GM18861 (cell line): ENCODE measurements around the gene CDH20.

Experiments used
- ATAC-seq: cut with Tn5 transposase; IDR thresholded peaks from one replicate; pipeline ENCODE4 v1.9.1; 2021; ENCODE audit not compliant: unreplicated experiment

The CDH20 gene

DNA sequence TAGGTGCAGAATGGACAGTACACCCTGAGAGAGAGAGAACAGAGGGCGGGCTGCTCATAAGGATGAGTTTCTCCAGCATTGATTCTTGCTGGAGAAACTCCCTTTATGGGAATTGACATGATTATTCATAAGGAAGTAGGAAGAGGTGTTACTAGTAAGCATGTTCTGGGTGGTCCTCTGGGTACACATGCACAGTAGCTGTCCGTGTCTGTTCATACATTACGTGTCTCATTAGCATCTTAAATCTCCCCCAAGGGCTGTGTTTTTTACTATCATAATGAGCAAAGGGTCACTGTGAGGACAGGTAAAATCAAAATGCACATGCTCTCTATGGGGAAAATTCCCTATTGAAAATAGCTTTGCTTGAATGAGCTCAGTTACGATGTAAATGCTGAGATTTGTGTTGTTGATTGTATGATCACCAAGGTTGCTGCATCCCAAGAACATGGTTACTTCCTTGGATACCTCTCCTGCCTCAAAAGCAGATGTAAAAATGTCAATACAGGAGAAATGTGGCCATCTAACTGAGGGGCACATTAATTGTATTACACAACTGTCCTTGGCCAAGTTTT lies 238.9 kb downstream of the CDH20 start:
- no peak for ATAC-seq

DNA sequence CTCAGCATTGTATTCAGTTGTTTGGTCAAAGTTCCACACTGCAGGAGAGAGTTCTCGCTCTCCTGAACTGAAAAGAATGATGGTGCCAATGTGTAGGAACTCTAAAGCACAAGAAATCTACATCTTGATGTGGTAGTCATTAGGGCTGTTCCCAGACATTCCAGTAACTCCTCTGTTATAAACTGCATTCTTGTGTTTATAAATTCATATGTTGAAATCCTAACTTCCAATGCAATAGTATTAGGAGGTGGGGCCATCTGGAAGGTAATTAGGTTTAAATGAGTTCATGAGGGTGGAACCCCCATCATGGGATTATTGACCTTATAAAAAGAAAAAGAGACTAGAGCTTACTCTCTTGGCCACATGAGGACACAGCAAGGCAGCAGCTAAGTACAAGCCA lies 239.6 kb downstream of the CDH20 start:
- no peak for ATAC-seq

DNA sequence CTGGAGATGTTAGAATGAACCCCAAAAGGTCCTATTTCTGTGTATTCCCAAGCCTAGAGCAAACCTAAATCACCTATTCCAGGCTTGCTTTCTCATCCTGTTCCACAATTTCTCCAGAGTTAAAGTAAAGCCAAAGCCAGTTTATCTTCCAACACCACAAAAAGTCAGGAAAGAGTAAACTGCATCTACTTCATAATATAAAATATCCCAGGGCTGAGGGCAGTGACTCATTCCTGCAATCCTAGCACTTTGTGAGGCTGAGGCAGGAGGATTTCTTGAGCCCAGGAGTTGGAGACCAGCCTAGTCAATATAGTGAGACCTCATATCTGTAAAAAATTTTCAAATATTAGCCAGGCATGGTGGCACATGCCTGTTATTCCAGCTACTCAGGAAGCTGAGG lies 241.4 kb downstream of the CDH20 start:
- ATAC-seq, result no peak

DNA sequence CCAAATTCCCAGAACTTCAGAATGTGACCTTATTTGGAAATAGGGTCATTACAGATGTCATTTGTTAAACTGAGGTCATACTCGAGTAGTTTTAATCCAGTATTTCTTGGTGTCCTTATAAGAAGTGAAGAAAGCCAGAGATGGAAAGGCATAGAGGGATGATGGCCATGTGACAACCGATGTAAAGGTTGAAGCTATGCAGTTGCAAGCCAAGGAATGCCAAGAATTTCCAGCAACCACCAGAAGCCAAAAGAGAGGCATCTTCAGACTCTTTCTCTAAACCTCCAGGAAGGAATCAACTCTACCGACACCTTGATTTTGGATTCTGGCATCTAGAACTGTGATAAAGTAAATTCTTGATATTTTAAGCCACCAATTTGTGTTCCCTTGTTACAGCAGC lies 242.2 kb downstream of the CDH20 start:
- ATAC-seq, result no peak

DNA sequence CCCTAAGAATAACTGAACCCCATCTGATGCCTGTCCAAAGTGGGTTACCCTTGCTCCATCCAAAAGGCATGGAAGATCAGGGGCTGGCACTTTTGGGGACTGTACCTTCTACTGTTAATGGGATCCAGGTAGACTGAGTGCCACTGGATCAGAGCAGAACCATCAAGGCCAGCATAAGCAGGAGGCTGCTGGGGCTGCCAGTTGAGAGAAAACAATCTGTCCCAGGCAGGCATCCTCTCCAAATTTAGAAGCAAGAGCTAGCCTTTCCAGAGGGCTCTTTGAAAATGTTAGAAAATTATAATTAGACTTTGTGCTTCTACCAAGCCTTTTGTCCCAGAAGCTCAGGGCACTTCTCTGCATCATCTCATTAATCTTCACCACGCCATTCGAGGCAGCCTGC lies 245.6 kb downstream of the CDH20 start:
- no peak for ATAC-seq

DNA sequence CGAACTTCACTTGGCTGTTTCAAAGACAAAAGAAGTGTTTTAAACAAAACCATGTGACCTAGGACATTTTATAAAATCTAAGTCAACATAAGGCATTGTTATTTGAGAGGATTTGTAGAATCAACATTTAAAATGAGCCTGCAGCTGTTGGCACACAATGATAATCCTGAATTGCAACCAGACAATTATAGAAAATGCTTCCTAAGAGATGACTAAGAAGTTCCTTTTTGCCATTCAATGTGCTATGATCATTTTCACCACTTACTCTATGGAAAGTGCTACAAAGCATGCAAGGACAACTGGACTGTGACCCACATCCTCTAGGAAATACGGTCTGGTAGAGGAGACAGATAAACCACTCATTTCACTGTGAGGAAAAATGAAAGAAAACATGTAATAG lies 246.4 kb downstream of the CDH20 start:
- ATAC-seq, result no peak

DNA sequence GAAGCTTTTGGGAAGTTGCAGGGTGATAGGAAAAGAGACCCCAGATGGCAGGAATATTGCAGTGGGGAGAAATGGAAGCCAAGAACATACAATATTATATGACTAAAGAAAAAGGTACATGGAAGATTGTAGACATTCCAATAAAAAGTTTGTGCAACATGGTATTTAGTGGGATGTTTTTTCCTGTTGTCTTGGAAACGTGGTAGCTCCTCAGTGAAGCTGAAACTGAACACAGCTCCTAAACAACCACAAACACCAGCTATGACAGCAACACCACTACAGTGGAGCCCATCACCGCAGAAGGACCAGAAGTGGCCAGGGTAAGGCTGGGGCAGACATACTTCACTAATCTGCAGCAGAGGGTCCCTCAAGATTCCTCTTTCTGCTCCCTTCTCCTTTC lies 246.8 kb downstream of the CDH20 start:
- no peak for ATAC-seq

DNA sequence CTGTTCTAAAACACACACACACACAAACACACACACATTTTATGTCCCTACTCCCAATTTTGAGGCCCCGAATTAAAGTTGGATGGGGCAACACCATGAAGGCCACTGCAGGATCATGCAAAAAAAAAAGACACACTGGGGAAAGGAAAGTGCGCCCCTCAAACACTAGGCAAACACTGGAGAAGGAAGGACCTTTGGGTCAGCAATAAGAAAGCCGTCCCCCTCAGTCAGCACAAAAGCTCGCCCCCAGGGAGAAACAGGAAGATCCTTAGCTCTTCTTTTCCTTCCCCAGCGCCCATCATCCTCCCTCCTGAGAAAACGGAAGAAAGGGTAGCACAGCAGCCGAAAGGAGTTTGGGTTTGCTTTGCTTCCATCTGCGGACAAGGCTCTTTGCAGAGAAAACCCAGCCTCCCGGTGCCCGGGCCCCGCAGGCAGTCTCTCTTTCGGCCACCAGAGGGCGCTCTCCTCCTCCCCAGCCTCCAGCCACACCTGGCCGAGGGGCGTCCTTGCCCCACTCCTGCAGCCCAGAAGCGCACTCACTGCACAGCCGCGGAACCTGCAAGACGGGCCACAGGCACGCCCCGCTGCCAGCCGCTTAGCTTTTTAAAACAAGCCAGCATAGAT lies 248.5 kb downstream of the CDH20 start:
- peak; percentile 77 for ATAC-seq

DNA sequence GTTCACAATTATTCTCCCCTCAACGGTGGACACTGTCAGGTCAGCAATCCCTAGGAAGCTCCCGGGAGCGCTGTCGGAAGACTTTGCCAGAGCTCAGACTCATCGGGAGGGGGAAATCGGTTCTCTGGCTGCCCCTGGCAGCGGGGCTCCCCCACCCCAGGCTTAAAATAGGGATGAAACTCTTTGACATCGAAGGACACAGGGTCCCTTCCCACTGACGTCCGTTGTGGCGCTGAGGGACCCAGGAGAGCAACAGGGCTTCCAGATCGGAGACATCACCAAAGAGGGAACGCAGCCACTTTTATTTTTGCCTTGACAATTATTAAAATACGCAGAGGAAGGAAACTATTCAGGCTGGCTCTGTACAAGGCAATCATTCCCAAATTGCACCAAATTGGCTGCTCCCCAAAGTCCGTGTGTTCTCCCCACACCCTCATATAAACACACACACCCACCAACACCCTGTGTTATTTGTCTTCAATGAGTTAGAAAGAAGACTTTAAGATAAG lies 249.0 kb downstream of the CDH20 start:
- no peak for ATAC-seq

DNA sequence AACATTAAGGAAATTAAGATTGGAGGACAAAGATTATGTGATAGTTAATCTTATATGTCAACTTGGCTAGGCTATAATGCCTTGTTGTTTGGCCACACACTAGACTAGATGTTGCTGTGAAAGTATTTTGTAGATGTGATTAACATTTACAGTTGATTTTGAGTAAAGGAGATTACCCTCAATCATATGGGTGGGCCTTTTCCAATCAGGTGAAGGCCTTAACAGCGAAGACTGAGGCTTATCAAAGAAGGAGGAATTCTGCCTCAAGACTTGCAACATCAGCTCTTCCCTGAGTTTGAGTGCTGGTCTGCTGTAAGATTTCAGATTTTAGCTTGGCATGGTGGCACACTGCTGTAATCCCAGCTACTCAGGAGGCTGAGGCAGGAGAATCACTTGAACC lies 250.3 kb downstream of the CDH20 start:
- no peak for ATAC-seq

DNA sequence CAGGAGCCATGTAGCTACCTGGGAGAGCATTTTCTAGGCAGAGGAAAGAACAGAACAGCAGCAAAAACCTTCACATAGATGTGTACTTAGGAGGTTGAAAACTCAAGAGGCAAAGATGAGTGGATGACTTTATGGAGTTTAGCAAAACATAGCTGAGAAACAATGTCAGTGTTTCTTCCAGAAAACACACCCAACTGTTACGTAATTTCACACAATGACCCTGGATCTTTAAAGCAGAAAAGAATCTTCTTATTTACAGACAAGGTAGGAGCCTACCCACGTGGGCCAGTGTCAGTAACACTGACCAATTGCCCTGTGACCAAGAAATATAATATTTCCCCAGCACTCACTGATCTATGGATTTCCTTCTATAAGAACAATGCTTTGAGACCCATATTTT lies 254.6 kb downstream of the CDH20 start:
- no peak for ATAC-seq

DNA sequence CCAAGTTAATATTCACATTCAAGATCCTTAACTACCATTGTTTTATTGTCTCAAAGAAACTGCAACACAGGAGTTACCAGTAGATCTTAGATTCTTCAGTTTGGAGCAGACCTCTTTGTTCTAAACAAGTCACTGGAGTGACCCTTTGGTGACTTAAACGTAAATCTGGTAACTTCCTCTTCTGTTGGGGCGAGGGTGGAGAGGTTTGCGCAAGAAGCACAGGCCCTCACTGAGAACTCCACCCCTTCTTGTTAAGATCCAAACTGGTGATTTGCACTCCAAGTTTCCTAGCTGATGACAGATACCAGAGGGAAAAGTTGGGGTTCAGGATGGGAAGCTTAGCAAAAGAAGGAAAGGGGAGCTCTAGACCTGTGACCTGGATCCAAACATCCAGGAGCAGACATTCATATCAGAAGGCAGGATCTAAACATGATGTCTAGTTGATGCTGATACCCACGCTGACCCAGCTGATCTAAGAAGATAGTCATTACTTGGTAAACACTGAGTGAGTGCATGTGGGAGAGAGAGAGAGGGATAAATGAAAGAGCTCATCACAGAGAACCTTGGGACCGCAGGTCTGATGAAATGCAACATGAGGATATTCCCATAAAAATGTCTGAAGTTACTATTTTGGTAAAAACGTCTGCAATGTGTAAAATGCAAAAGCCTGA lies 256.0 kb downstream of the CDH20 start:
- ATAC-seq, result no peak

DNA sequence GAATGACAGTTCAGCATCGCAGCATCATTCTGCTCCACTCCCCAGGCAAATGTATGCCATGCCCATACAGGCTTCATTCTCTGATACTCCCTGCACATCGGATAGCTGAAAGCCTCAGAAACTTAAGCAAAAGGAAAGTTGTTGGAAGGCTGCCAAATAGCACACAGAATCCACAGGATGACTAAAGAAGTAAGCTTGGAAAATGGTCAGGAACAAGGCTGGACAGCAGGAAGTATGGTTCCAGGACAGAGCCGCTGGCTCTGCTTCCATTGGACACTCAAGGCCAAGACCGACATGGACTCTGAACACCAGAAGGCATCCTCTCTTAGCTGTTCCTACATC lies 256.5 kb downstream of the CDH20 start:
- ATAC-seq, result no peak

DNA sequence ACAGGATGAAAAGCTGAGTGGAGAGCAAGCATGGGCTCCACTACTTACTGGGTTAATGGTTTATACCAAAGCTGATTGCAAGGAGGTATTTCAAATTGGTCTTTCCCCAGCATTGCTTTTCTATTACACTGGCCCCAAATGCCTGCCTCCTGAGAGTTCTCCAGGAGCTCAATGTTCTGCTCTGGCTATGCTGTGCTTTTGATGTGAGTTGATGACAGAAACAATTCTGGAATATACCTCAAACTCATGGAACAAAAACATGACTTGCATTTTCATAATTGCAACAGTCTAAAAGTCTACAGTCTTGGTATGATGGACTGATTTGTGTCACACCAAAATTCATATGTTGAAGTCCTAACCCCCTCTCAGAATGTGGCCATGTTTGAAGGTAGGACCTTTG lies 258.0 kb downstream of the CDH20 start:
- ATAC-seq, result no peak

DNA sequence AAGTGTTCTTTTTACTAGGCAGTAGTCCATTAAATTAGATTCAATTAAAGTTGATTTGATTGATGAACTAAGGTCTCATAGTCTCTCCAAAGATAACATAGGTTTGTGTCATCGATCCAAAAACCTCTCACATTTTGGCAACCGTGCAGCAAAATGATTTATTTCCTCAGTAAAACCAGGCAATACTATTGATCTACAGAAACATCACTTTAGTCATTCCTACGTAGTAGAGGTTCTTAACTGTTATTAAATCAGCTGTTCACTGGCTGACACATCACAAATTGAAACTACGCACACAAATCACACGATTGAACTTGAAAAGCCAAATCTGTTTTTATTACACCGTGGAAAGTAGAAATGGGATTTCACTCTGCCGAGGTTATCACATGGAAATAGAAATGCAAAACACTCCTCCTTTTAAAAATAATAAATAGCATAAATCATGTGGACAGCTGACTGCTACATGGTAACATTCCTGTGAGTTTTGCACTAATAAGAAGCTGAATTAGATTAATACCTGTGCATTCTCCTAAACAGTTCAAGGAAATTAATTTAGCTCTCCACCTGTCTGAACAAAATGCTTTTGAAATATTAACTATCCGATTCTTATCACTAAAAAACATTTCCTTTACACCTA lies 262.5 kb downstream of the CDH20 start:
- ATAC-seq, result no peak

DNA sequence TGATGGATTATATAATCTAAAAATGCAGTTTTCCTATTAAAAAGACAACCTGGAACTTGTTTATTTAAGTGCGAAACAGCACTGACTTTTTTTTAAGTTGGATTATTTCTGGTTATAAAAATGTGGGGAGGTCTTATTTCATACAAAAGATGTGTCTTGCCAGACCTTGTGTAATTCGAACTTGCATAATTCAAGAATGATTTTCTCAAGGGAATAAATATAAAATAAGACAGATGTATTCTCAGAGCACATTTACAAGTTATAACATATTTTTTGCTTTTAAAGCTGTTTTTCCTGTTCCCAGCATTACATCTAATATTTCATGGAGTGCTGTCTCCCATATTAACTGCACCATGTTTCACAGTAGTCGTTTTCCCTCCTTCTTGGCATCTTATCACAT lies 263.1 kb downstream of the CDH20 start:
- ATAC-seq, result no peak

DNA sequence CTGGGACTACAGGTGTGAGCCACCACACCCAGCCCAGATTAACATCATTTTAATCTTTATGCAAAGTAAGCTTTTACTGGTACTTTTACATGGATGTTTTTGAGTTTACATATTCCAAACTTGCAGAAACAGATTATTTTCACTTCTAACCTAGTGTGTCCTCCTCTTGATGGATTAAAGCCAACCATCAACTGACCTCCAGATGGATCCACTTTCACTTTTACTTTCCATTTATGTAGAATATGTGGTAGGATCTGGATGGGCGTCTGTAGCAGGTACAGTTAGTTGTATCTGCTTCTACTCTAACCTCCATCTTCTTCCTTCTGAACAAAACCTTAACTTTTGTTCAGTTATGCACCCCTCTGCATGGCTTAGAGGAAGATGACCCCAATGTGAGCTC lies 264.1 kb downstream of the CDH20 start:
- ATAC-seq, result no peak

DNA sequence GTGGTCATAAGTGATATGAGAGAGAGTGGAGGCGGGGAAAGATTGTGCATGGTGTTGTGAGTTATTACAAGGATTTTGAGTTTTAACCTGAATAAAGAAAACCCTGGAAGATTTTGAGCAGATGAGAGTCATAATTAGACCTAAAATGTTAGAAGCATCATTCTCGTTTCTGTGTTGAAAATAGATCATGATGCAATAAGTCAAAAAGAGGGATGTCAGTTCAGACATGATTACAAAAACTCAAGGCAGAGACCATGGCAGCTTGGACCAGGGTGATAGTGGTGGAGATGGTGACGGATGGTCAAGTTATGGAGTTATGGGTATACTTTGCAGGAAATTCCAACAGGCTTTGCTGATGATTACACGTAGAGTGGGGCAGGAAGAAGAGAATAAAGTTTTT lies 267.2 kb downstream of the CDH20 start:
- ATAC-seq, result no peak

DNA sequence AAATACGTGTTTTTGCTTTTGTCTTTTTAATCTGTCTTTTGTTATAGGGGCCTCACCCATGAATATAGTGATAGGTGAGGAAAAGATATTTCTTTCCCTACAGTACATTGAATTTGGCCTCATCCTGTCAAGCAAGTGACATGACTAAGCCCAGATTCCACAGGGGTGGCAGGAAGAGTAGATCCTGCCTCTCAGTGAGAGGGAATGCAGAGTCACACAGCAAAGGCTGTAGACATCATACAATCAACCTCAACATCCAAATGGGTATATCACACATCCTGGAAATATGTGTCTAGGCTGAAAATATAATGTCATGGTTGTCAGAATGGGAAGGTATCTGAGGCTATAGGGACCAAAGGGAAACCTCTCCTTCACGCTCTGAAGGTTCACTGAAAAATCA lies 269.6 kb downstream of the CDH20 start:
- no peak for ATAC-seq
